Activated T-cell treated with anti-CD3 and anti-CD28 coated beads for 4 hours (primary cell): ENCODE data around the gene GDF10.

Source experiments
- DNase-seq: peaks from one replicate; pipeline ENCODE4 v3.0.0-alpha.2; 2020

GDF10 gene

GRCh38 chr10:47356708-47357107 is 56.7 kb downstream of the GDF10 start:
- no peak for DNase-seq

GRCh38 chr10:47357131-47357582 is 57.2 kb downstream of the GDF10 start:
- DNase-seq, result no peak

- no peak for DNase-seq
Measured at GRCh38 chr10:47357911-47358310, 57.9 kb downstream of the GDF10 start.

- DNase-seq, result no peak
Measured at GRCh38 chr10:47358457-47358856, 58.5 kb downstream of the GDF10 start.

- no peak for DNase-seq
Measured at GRCh38 chr10:47359101-47359500, 59.1 kb downstream of the GDF10 start.

- no peak for DNase-seq
Measured at GRCh38 chr10:47359626-47360418, 59.8 kb downstream of the GDF10 start.

- no peak for DNase-seq
Measured at GRCh38 chr10:47360419-47361040, 60.5 kb downstream of the GDF10 start.

- no peak for DNase-seq
Measured at GRCh38 chr10:47361293-47361692, 61.3 kb downstream of the GDF10 start.

GRCh38 chr10:47362199-47362598 is 62.2 kb downstream of the GDF10 start:
- no peak for DNase-seq
